ENCODE data around the gene NAA50. TPM values are rescaled to one million over a fixed set of nuclear protein-coding genes. Genes with fewer than 3 reads are reported as not detected.

Gene NAA50
- total and polyA plus RNA-seq, 3 donors from 2014 or later = 100.0 to 174 (median 139) TPM

DNA sequence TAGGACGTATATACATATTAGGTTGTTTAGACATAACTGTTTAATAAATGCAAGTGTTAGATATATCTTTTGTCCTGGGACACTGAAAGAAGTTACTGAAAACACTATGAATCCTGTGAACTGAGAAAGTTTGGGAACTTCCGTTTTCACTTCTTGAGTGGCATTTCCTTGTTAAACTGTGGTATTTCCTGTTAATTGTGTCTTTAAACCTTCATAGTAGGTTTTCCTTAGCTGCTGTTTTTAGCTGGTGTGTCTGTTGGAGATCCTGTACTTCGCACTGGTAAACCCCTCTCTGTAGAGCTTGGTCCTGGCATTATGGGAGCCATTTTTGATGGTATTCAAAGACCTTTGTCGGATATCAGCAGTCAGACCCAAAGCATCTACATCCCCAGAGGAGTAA lies 37.9 kb upstream of the NAA50 start:
- intact Hi-C loops (cut with DNase I; ENCODE audit: low total_unique reads) = no loop called here
- Histone ChIP-seq H3K27ac (no peak overlapping the region), H3K4me3 (no peak overlapping the region), H3K9me3 (no peaks in the 10 kb centered on the region), H3K36me3 (ENCODE audit: low read depth, missing control alignments) (no peaks in the 10 kb centered on the region), H3K27me3 (no peaks in the 10 kb centered on the region), H3K4me1 (no peaks in the 10 kb centered on the region)
- no peak for DNase-seq
- no peak for TF ChIP-seq POLR2A (IDR thresholded peaks at IDR 0.05)
- TF ChIP-seq, protein P1, sequence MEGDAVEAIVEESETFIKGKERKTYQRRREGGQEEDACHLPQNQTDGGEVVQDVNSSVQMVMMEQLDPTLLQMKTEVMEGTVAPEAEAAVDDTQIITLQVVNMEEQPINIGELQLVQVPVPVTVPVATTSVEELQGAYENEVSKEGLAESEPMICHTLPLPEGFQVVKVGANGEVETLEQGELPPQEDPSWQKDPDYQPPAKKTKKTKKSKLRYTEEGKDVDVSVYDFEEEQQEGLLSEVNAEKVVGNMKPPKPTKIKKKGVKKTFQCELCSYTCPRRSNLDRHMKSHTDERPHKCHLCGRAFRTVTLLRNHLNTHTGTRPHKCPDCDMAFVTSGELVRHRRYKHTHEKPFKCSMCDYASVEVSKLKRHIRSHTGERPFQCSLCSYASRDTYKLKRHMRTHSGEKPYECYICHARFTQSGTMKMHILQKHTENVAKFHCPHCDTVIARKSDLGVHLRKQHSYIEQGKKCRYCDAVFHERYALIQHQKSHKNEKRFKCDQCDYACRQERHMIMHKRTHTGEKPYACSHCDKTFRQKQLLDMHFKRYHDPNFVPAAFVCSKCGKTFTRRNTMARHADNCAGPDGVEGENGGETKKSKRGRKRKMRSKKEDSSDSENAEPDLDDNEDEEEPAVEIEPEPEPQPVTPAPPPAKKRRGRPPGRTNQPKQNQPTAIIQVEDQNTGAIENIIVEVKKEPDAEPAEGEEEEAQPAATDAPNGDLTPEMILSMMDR (IDR thresholded peaks at IDR 0.05) = no peak
- 80 to 82% methylated on average over 4 of the region's 4 CpGs for WGBS, 2 donors

DNA sequence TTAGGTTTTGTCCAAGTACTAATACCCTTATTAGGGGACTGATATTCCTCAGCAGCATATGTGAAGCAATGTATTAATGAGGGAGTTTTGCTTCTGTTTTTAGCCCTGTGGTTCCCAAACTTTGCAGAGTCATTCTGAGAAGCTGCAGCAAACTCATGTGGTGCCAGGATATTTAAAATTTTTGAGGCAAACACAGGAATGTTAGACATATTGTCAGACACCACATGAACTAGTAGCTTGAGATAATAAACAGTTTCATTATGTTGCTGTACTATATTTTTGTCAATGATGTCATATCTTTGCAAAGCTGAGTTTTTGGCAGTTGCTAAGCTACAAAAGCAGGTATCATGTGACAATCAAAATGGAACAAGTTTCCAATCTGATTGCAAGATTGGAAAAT lies 37.4 kb upstream of the NAA50 start:
- no peak for DNase-seq
- Histone ChIP-seq H3K4me3 (no peak overlapping the region), H3K36me3 (ENCODE audit: low read depth, missing control alignments) (no peaks in the 10 kb centered on the region), H3K27me3 (no peaks in the 10 kb centered on the region), H3K27ac (no peak overlapping the region), H3K9me3 (no peaks in the 10 kb centered on the region), H3K4me1 (no peaks in the 10 kb centered on the region)
- intact Hi-C loops (cut with DNase I; ENCODE audit: low total_unique reads) = no loop called here
- TF ChIP-seq POLR2A (IDR thresholded peaks at IDR 0.05) = no peak
- TF ChIP-seq, protein P1 (IDR thresholded peaks at IDR 0.05) = no peak

DNA sequence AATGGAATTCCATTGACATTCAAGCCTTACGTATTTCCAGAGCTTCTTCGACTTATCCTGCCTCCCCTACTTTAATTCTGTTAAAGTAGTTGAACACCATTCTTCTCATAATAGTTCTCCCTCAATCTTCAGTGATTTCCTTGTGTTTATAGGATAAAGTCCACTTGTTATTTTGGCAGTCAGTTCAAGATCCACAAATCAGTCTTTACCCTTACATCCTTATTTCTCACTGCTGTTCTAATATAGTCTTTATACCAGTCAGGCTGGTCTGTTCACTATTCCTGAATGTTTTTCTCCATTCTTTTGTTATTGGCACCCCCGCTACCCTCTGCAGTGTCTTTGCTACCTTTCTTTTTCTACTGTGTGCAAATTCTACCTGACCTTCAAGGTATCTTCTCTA lies 30.5 kb upstream of the NAA50 start:
- no peak overlapping the region for H3K4me3 ChIP-seq
- intact Hi-C loops (cut with DNase I; ENCODE audit: low total_unique reads) = no loop called here
- WGBS, 2 donors = 88 to 90% methylated on average over 3 of the region's 3 CpGs
- no peaks in the 10 kb centered on the region for H3K9me3 ChIP-seq
- DNase-seq = no peak
- H3K27me3 ChIP-seq = no peaks in the 10 kb centered on the region
- peaks cover 11% of the 10 kb centered on the region for H3K4me1 ChIP-seq
- H3K27ac ChIP-seq = peak overlapping the region in 1 of 2 donors; percentile 36
- no peaks in the 10 kb centered on the region for H3K36me3 ChIP-seq (ENCODE audit: low read depth, missing control alignments)
- TF ChIP-seq, protein P1 (IDR thresholded peaks at IDR 0.05) = no peak
- no peak for TF ChIP-seq POLR2A (IDR thresholded peaks at IDR 0.05)

DNA sequence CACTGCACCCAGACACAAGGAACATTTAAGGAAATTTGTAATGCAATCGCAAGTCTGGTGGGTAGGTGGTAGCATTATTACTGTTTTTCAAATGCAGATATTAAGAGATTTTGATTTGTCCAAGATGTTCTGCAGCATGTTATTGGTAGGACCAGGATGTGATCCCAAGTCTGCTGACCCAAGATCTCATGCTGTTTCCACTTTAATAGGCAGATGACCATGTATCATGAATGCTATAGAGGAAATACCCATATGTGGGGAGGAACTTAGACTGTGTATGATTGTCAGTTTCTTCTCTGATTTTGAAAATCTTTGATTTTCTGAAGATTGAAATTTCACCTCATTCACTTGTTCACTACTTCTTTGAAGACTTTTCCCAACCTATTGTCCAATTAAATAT lies 29.5 kb upstream of the NAA50 start:
- intact Hi-C loops (cut with DNase I; ENCODE audit: low total_unique reads) = no loop called here
- 89 to 96% methylated on average over 1 of the region's 1 CpG for WGBS, 2 donors
- no peak for DNase-seq
- Histone ChIP-seq H3K4me1 (peaks cover 11% of the 10 kb centered on the region), H3K9me3 (no peaks in the 10 kb centered on the region), H3K27ac (no peak overlapping the region), H3K27me3 (no peaks in the 10 kb centered on the region), H3K4me3 (no peak overlapping the region), H3K36me3 (ENCODE audit: low read depth, missing control alignments) (no peaks in the 10 kb centered on the region)
- TF ChIP-seq, protein P1 (IDR thresholded peaks at IDR 0.05) = no peak
- no peak for TF ChIP-seq POLR2A (IDR thresholded peaks at IDR 0.05)

GRCh38 chr3:113773381-113773780 lies 27.3 kb upstream of the NAA50 start:
- H3K4me3 ChIP-seq = no peak overlapping the region
- TF ChIP-seq POLR2A (IDR thresholded peaks at IDR 0.05) = no peak
- TF ChIP-seq, protein P1 (IDR thresholded peaks at IDR 0.05) = no peak
- 89 to 92% methylated on average over 3 of the region's 3 CpGs for WGBS, 2 donors

More at GRCh38 chr3:113773381-113773780, 27.3 kb upstream of the NAA50 start:
- peaks cover 11% of the 10 kb centered on the region for H3K4me1 ChIP-seq
- H3K9me3 ChIP-seq = no peaks in the 10 kb centered on the region
- H3K27ac ChIP-seq = no peak overlapping the region
- H3K27me3 ChIP-seq = no peaks in the 10 kb centered on the region
- DNase-seq = no peak
- intact Hi-C loops (cut with DNase I; ENCODE audit: low total_unique reads) = no loop called here
- no peaks in the 10 kb centered on the region for H3K36me3 ChIP-seq (ENCODE audit: low read depth, missing control alignments)
